Upper lobe of right lung (tissue), 1 donor: ENCODE results near the gene RAB37. TPM values are rescaled to one million over a fixed set of nuclear protein-coding genes. Genes with fewer than 3 reads are reported as not detected.
A peak's percentile ranks its signal among the peaks of the same experiment; 100 is the strongest.

Experiments used
- ATAC-seq: fragments of 200-7000 bp; cut with Tn5 transposase; one replicate; pipeline ENCODE4 v1.9.1; 2020; ENCODE audit warnings: mild to moderate bottlenecking, moderate library complexity
- DNase-seq: peaks from one replicate; pipeline ENCODE4 v3.0.0-alpha.2; 2020
- H3K27ac ChIP-seq: fragments of 200-600 bp; one replicate; pipeline ENCODE4 v1.8.0; 2022
- H3K27me3 ChIP-seq: fragments of 200-600 bp; one replicate; pipeline ENCODE4 v1.8.0; 2022; ENCODE audit warnings: mild to moderate bottlenecking
- H3K36me3 ChIP-seq: fragments of 200-600 bp; one replicate; pipeline ENCODE4 v1.8.0; 2022
- H3K4me1 ChIP-seq: fragments of 200-600 bp; one replicate; pipeline ENCODE4 v1.8.0; 2022
- H3K4me3 ChIP-seq: fragments of 200-600 bp; one replicate; pipeline ENCODE4 v1.8.0; 2022; ENCODE audit warnings: mild to moderate bottlenecking
- H3K9me3 ChIP-seq: fragments of 200-600 bp; one replicate; pipeline ENCODE4 v1.8.0; 2022
- CTCF ChIP-seq: fragments of 200-600 bp; IDR thresholded peaks from one replicate; pipeline ENCODE4 v1.8.0; 2022; ENCODE audit warnings: antibody characterized with exemption
- intact Hi-C: fragments of 100-400 bp; cut with DNase I; formaldehyde crosslinking; loops from one replicate; pipeline ENCODE4 v1.11.0; 2022
- total RNA-seq: library from RNA; stranded (reverse); fragmentation: NEBNext Ultra II Directional; extraction: Animal tissue kit (Norgen Biotek cat#: 25700); gene quantifications from one replicate; pipeline ENCODE4 v1.2.1, GENCODE V29; 2021
- donor health status: DM: no; HTN: yes; CAD: no; lungs with severe emphysema.

RAB37 gene
- total RNA-seq, 1 donor from 2014 or later = 6.8 TPM

GRCh38 chr17:74746922-74747321 is 9.9 kb downstream of the RAB37 start:
- no peak for ATAC-seq
- no peak for DNase-seq
- TF ChIP-seq CTCF = no peak
- no peaks in the 10 kb centered on the region for H3K27me3 ChIP-seq
- H3K36me3 ChIP-seq = no peaks in the 10 kb centered on the region
- H3K4me1 ChIP-seq = peaks cover 63% of the 10 kb centered on the region
- H3K9me3 ChIP-seq = no peaks in the 10 kb centered on the region
- no peak overlapping the region for H3K4me3 ChIP-seq
- peak overlapping the region; percentile 3 for H3K27ac ChIP-seq
- intact Hi-C loops = loop anchor here (10.0 kb wide), 1 partner anchor 118 kb away; no protein-coding TSS in a partner anchor

- Histone ChIP-seq H3K9me3 (no peaks in the 10 kb centered on the region), H3K27ac (peak overlapping the region; percentile 81), H3K36me3 (no peaks in the 10 kb centered on the region), H3K4me3 (peak overlapping the region; percentile 95), H3K4me1 (peaks cover 53% of the 10 kb centered on the region), H3K27me3 (no peaks in the 10 kb centered on the region)
- DNase-seq = no peak
- no peak for ATAC-seq
- intact Hi-C loops = loop anchor here (10.0 kb wide), 1 partner anchor 117 kb away; no protein-coding TSS in a partner anchor
- no peak for TF ChIP-seq CTCF
Measured at GRCh38 chr17:74748279-74748528, 11.1 kb downstream of the RAB37 start.

GRCh38 chr17:74748529-74749278 is 11.6 kb downstream of the RAB37 start, which contains the start of gene NHERF1:
Gene NHERF1, plus strand, starts transcription at chr17:74748628. Its CDS starts 219 bp downstream, at chr17:74748847.
- peak; percentile 98 for DNase-seq
- peak within 1 kb of the TSS; percentile 81 for H3K27ac ChIP-seq
- H3K9me3 ChIP-seq = no peaks in the 10 kb centered on the region
- peak; percentile 22 for TF ChIP-seq CTCF
- H3K36me3 ChIP-seq = no peaks in the 10 kb centered on the region
- H3K27me3 ChIP-seq = no peaks in the 10 kb centered on the region
- peak within 1 kb of the TSS; percentile 95 for H3K4me3 ChIP-seq
- peak; percentile 95 for ATAC-seq
- H3K4me1 ChIP-seq = peaks cover 53% of the 10 kb centered on the region
- intact Hi-C loops = loop anchor here (10.0 kb wide), 1 partner anchor 116 kb away; no protein-coding TSS in a partner anchor

GRCh38 chr17:74749279-74750038 is 12.4 kb downstream of the RAB37 start:
- DNase-seq (peak; percentile 73), ATAC-seq (no peak)
- H3K27me3 ChIP-seq = no peaks in the 10 kb centered on the region
- H3K4me3 ChIP-seq = peak overlapping the region; percentile 95
- intact Hi-C loops = loop anchor here (10.0 kb wide), 1 partner anchor 115 kb away; no protein-coding TSS in a partner anchor
- H3K9me3 ChIP-seq = no peaks in the 10 kb centered on the region
- H3K4me1 ChIP-seq = peaks cover 48% of the 10 kb centered on the region
- no peak for TF ChIP-seq CTCF
- no peaks in the 10 kb centered on the region for H3K36me3 ChIP-seq
- H3K27ac ChIP-seq = peak overlapping the region; percentile 81

GRCh38 chr17:74750039-74750326 is 12.9 kb downstream of the RAB37 start:
- no peak for DNase-seq
- intact Hi-C loops = no loop called here
- H3K27ac ChIP-seq = peak overlapping the region; percentile 81

More at GRCh38 chr17:74750039-74750326, 12.9 kb downstream of the RAB37 start:
- Histone ChIP-seq H3K4me1 (peaks cover 42% of the 10 kb centered on the region), H3K4me3 (peak overlapping the region; percentile 95), H3K36me3 (no peaks in the 10 kb centered on the region), H3K9me3 (no peaks in the 10 kb centered on the region), H3K27me3 (no peaks in the 10 kb centered on the region)
- TF ChIP-seq CTCF = no peak
- ATAC-seq = no peak
